Measurements from ENCODE around the gene IGDCC3.

DNA sequence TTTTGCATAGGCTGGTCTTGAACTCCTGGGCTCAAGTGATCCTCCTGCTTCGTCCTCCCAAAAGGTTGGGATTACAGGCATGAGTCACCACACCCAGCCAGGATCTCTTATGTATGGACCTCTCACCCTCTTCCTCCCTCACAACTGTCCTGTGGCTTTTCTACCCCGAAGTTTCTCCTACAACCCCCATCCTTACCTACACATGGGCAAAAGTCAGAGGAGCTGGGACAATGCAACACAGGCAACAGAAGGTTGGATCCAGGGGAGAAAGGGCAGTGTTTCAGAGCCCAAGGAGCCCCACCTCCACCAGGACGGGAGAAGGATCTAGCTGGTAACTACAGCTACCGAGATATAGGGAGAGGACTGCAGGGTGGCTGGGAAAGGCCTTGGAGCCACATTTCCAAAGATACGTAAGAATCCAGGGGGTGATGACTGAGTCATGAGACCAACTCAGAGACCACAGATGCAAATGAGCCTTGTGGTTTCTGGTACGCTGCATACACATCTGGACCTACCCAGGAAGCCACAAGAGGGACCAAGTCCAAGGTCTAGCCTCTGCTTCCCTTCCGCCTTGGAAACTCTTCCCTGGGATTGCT is 31.3 kb upstream of the IGDCC3 start:
- TF ChIP-seq, protein P1, sequence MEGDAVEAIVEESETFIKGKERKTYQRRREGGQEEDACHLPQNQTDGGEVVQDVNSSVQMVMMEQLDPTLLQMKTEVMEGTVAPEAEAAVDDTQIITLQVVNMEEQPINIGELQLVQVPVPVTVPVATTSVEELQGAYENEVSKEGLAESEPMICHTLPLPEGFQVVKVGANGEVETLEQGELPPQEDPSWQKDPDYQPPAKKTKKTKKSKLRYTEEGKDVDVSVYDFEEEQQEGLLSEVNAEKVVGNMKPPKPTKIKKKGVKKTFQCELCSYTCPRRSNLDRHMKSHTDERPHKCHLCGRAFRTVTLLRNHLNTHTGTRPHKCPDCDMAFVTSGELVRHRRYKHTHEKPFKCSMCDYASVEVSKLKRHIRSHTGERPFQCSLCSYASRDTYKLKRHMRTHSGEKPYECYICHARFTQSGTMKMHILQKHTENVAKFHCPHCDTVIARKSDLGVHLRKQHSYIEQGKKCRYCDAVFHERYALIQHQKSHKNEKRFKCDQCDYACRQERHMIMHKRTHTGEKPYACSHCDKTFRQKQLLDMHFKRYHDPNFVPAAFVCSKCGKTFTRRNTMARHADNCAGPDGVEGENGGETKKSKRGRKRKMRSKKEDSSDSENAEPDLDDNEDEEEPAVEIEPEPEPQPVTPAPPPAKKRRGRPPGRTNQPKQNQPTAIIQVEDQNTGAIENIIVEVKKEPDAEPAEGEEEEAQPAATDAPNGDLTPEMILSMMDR (IDR thresholded peaks at IDR 0.05) = no peak
- TF ChIP-seq EZH2 (IDR thresholded peaks at IDR 0.05; ENCODE audit: borderline replicate concordance, insufficient read depth, low read depth, low read length, poor library complexity, severe bottlenecking) = no peak
